Activated CD4-positive, alpha-beta T cell treated with anti-CD3 and anti-CD28 coated beads, Interleukin-2, Interleukin-6, amounts not matched to agents 100 ng/mL and 50 ng/mL, durations not matched to agents 16 hours and 8 hours (primary cell): ENCODE results near the gene CLEC16A.
"Not testable (repeated sequence)": the region's sequence is repeated elsewhere in the genome, so short reads cannot be mapped to it uniquely, and the experiment has no call there.

Source experiments
- DNase-seq: peaks from one replicate; pipeline ENCODE4 v3.0.0-alpha.2; 2020

The CLEC16A gene

DNA sequence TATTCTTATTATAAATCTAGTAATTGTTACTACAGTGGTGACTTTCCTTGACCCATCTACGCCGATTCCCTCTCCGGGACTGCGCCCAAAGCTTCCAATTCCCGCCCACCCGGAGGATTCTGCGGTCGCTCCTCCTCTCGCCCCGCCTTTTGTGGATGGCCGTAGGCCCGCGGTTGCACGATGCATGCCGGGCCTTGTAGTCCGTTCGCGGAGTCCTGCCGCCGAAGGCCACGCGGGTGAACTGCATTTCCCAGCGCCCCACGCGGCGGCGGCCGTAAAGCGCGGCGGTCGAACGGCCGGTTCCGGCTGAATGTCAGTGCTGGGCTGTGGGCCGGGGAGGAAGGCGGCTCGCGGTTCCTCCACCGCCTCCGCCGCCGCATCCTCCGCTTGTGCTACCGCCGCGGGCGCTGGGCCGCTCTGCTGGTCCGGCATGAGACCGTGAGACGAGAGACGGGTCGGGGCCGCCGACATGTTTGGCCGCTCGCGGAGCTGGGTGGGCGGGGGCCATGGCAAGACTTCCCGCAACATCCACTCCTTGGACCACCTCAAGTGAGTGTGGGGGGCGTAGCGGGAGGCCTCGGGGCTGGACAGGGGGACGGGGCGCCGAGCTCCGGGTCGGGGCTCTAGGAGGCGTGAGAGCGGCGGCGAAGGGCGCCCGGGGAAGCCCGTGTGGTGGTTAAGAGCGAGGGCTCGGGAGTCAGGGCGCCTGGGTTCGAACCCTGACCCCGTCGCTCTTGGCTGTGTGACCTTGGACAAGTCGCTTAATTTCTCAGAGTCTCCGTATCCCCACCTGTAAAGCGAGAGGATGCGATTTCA is at the start of gene CLEC16A:
TSS of gene CLEC16A (plus strand) at position 316 of the 816 bp plus-strand sequence. CDS start at position 470, 154 bp downstream.
- DNase-seq, result peak; percentile 99

- no peak for DNase-seq
Observed at GRCh38 chr16:10895053-10895946, 49.1 kb upstream of the CLEC16A start.

- no peak for DNase-seq
Observed at GRCh38 chr16:10896165-10896564, 48.2 kb upstream of the CLEC16A start.

DNA sequence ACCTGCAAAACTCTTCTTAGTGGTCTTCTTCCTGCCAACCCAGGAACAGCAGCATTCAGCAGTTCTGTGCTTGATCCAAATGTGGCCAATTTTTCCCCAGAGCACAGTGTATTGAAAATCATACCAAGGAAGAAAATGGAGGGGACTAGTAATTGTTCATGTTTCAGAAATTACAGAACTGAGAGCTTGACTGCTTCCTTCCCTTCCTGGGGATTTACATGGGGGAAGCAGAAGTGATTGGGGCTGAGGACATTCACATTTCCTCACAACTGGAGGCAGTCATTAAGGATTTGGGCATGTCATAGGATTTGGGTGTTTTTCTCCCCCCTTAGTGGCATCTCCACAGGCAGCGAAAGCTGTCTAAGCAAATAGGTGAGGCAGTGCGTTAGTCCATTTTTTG is 47.6 kb upstream of the CLEC16A start:
- DNase-seq, result no peak

DNA sequence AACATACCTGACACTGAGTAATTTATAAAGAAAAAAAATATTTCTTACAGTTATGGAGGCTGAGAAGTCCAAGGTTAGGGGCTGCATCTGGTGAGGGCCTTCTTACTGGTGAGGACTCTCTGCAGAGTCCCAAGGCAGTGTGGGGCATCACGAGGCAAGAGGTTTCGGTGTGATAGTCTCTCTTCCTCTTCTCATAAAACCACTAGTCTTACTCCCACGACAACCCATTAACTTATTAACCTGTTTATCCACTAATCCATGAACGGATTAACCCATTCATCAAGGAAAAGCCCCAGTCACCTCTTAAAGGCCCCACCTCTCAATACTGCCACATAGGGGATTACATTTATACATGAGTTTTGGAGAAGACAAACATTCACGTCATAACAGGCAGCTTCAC is 47.2 kb upstream of the CLEC16A start:
- no peak for DNase-seq

GRCh38 chr16:10902999-10903398 is 41.4 kb upstream of the CLEC16A start:
- DNase-seq, result no peak

DNA sequence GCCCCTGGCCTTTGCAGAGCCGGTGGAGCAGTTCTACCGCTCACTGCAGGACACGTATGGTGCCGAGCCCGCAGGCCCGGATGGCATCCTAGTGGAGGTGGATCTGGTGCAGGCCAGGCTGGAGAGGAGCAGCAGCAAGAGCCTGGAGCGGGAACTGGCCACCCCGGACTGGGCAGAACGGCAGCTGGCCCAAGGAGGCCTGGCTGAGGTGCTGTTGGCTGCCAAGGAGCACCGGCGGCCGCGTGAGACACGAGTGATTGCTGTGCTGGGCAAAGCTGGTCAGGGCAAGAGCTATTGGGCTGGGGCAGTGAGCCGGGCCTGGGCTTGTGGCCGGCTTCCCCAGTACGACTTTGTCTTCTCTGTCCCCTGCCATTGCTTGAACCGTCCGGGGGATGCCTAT is 37.9 kb upstream of the CLEC16A start:
- no peak for DNase-seq

DNA sequence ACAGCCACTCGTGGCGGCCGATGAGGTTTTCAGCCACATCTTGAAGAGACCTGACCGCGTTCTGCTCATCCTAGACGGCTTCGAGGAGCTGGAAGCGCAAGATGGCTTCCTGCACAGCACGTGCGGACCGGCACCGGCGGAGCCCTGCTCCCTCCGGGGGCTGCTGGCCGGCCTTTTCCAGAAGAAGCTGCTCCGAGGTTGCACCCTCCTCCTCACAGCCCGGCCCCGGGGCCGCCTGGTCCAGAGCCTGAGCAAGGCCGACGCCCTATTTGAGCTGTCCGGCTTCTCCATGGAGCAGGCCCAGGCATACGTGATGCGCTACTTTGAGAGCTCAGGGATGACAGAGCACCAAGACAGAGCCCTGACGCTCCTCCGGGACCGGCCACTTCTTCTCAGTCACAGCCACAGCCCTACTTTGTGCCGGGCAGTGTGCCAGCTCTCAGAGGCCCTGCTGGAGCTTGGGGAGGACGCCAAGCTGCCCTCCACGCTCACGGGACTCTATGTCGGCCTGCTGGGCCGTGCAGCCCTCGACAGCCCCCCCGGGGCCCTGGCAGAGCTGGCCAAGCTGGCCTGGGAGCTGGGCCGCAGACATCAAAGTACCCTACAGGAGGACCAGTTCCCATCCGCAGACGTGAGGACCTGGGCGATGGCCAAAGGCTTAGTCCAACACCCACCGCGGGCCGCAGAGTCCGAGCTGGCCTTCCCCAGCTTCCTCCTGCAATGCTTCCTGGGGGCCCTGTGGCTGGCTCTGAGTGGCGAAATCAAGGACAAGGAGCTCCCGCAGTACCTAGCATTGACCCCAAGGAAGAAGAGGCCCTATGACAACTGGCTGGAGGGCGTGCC is 37.2 kb upstream of the CLEC16A start:
- no peak for DNase-seq

DNA sequence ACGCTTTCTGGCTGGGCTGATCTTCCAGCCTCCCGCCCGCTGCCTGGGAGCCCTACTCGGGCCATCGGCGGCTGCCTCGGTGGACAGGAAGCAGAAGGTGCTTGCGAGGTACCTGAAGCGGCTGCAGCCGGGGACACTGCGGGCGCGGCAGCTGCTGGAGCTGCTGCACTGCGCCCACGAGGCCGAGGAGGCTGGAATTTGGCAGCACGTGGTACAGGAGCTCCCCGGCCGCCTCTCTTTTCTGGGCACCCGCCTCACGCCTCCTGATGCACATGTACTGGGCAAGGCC is 36.7 kb upstream of the CLEC16A start:
- DNase-seq, result no peak

DNA sequence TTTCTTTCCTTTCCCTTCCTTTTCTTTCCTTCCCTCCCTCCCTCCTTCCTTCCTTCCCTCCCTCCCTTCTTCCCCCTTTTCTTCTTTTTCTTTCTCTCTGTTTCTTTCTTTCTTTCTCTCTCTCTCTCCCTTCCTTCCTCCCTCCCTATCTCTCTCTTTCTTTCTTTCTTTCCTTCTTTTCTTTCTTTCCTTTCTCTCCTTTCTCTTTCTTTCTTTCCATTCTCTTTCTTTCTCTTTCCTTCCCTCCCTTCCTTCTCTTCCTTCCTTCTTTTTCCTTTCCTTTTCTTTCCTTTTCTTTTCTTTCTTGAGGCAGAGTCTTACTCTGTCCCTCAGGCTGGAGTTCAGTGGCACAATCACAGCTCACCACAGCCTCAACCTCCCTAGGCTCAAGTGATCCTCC is 33.1 kb upstream of the CLEC16A start:
- no peak for DNase-seq

- no peak for DNase-seq
Observed at GRCh38 chr16:10916534-10916933, 27.8 kb upstream of the CLEC16A start.

GRCh38 chr16:10918294-10919002 is 25.9 kb upstream of the CLEC16A start:
- DNase-seq, result peak; percentile 90

DNA sequence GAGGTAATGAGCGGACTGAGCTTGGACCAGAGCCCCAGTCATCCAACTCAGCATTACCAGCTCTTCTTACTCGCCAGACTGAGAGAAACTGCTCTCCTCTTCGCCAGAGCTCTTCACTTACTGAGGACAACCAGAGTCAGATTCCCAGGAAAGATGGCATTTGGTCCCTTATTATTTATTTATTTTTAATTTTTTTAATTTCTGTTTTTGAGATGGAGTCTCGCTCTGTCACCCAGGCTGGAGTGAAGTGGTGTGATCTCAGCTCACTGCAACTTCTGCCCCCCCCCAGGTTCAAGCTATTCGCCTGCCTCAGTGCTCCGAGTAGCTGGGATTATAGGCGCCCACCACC is 25.4 kb upstream of the CLEC16A start:
- DNase-seq, result no peak

- DNase-seq, result no peak
Observed at GRCh38 chr16:10920726-10921427, 23.5 kb upstream of the CLEC16A start.

GRCh38 chr16:10921536-10922327 is 22.6 kb upstream of the CLEC16A start:
- no peak for DNase-seq

- no peak for DNase-seq
Observed at GRCh38 chr16:10922328-10923145, 21.8 kb upstream of the CLEC16A start.

GRCh38 chr16:10923146-10923649 is 21.2 kb upstream of the CLEC16A start:
- no peak for DNase-seq

DNA sequence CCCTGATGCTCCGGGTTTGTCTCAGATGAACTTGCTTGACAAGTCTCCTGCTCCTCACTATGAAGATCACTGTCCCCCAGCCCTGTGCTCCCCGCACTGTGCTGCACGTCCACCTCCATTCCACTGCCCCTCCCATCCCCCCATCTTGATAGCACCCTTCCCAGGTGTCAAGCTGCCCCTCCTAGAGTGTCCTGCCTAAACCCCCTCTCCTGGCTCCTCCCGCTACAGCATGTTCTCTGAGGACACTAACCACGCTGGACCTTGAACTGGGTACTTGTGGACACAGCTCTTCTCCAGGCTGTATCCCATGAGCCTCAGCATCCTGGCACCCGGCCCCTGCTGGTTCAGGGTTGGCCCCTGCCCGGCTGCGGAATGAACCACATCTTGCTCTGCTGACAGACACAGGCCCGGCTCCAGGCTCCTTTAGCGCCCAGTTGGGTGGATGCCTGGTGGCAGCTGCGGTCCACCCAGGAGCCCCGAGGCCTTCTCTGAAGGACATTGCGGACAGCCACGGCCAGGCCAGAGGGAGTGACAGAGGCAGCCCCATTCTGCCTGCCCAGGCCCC is 20.6 kb upstream of the CLEC16A start:
- DNase-seq, result no peak

- not testable (repeated sequence) for DNase-seq
Observed at GRCh38 chr16:10925285-10925684, 19.1 kb upstream of the CLEC16A start.

DNA sequence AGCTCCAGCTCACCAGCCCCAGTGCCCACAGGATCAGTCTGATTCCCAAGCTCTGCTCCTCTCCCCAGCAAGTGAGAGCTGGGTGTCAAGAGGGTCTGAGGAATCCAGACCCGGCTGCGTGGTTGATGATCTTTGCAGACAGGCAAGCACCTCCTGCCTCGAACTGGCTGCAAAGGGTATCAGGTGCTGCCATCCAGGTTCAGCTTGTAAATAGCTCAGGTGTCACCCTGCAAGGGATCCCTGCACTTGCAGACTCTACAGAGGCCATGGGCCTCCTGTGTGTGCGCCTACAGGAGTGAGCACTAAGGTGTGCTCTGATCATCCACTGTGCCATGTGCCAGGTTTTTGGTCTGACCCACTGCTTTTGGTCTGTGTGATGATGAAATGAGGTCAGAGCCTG is 18.3 kb upstream of the CLEC16A start:
- DNase-seq, result no peak
